ENCODE measurements around the gene SCUBE1.

The SCUBE1 gene

GRCh38 chr22:43227239-43227630 is 115.9 kb downstream of the SCUBE1 start:
- peaks cover 10% of the 10 kb centered on the region for H3K27me3 ChIP-seq (ENCODE audit: control insufficient read depth, insufficient read depth, low read length)
- no peaks in the 10 kb centered on the region for H3K9me3 ChIP-seq (ENCODE audit: control insufficient read depth, insufficient read depth, low read depth, low read length)
- no peaks in the 10 kb centered on the region for H3K36me3 ChIP-seq (ENCODE audit: control insufficient read depth, insufficient read depth, low read length)
- peaks cover 24% of the 10 kb centered on the region for H3K4me1 ChIP-seq (ENCODE audit: control insufficient read depth, insufficient read depth, low read length)
- no peak overlapping the region for H3K9ac ChIP-seq (ENCODE audit: low read length)
- no peak overlapping the region for H3K27ac ChIP-seq (ENCODE audit: low read depth, low read length)
- H3K4me3 ChIP-seq (ENCODE audit: low read depth, low read length) = no peak overlapping the region

GRCh38 chr22:43226377-43227238 is 116.6 kb downstream of the SCUBE1 start:
- Histone ChIP-seq H3K4me1 (ENCODE audit: control insufficient read depth, insufficient read depth, low read length) (peaks cover 24% of the 10 kb centered on the region), H3K9ac (ENCODE audit: low read length) (no peak overlapping the region), H3K9me3 (ENCODE audit: control insufficient read depth, insufficient read depth, low read depth, low read length) (no peaks in the 10 kb centered on the region), H3K27ac (ENCODE audit: low read depth, low read length) (no peak overlapping the region), H3K4me3 (ENCODE audit: low read depth, low read length) (no peak overlapping the region), H3K36me3 (ENCODE audit: control insufficient read depth, insufficient read depth, low read length) (no peaks in the 10 kb centered on the region), H3K27me3 (ENCODE audit: control insufficient read depth, insufficient read depth, low read length) (peaks cover 10% of the 10 kb centered on the region)

GRCh38 chr22:43225609-43226008 is 117.6 kb downstream of the SCUBE1 start:
- Histone ChIP-seq H3K36me3 (ENCODE audit: control insufficient read depth, insufficient read depth, low read length) (no peaks in the 10 kb centered on the region), H3K4me1 (ENCODE audit: control insufficient read depth, insufficient read depth, low read length) (peaks cover 24% of the 10 kb centered on the region), H3K9me3 (ENCODE audit: control insufficient read depth, insufficient read depth, low read depth, low read length) (no peaks in the 10 kb centered on the region), H3K27ac (ENCODE audit: low read depth, low read length) (no peak overlapping the region), H3K9ac (ENCODE audit: low read length) (no peak overlapping the region), H3K27me3 (ENCODE audit: control insufficient read depth, insufficient read depth, low read length) (peaks cover 10% of the 10 kb centered on the region), H3K4me3 (ENCODE audit: low read depth, low read length) (no peak overlapping the region)

DNA sequence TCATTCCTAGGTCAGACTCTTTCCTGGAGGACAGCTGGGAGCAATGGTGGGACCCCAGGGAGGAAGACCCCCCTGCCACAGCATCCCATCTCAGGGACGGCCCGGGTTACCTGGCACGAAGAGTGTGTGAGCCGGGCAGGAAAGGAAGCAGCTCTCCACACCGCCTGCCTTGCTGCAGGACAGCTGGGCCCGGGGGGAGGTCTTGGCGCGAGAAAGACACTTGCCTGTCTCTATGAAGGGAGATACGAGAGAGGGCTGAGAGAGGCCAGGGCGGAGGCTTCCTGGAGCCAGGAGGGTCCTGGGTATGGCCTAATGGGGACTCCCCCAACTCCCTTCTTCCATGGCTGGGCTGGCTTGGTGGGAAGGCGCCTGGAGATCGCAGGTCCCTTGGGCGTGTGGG is 120.2 kb downstream of the SCUBE1 start:
- no peak overlapping the region for H3K9ac ChIP-seq (ENCODE audit: low read length)
- H3K36me3 ChIP-seq (ENCODE audit: control insufficient read depth, insufficient read depth, low read length) = no peaks in the 10 kb centered on the region
- H3K4me1 ChIP-seq (ENCODE audit: control insufficient read depth, insufficient read depth, low read length) = peaks cover 21% of the 10 kb centered on the region
- H3K27me3 ChIP-seq (ENCODE audit: control insufficient read depth, insufficient read depth, low read length) = peaks cover 10% of the 10 kb centered on the region
- H3K4me3 ChIP-seq (ENCODE audit: low read depth, low read length) = no peak overlapping the region
- H3K9me3 ChIP-seq (ENCODE audit: control insufficient read depth, insufficient read depth, low read depth, low read length) = no peaks in the 10 kb centered on the region
- H3K27ac ChIP-seq (ENCODE audit: low read depth, low read length) = no peak overlapping the region

- H3K36me3 ChIP-seq (ENCODE audit: control insufficient read depth, insufficient read depth, low read length) = no peaks in the 10 kb centered on the region
- no peak overlapping the region for H3K4me3 ChIP-seq (ENCODE audit: low read depth, low read length)
- no peaks in the 10 kb centered on the region for H3K9me3 ChIP-seq (ENCODE audit: control insufficient read depth, insufficient read depth, low read depth, low read length)
- no peak overlapping the region for H3K9ac ChIP-seq (ENCODE audit: low read length)
- H3K4me1 ChIP-seq (ENCODE audit: control insufficient read depth, insufficient read depth, low read length) = peaks cover 23% of the 10 kb centered on the region
- H3K27ac ChIP-seq (ENCODE audit: low read depth, low read length) = no peak overlapping the region
- peaks cover 10% of the 10 kb centered on the region for H3K27me3 ChIP-seq (ENCODE audit: control insufficient read depth, insufficient read depth, low read length)
These were observed 120.9 kb downstream of the SCUBE1 start for GRCh38 chr22:43222262-43222661.

DNA sequence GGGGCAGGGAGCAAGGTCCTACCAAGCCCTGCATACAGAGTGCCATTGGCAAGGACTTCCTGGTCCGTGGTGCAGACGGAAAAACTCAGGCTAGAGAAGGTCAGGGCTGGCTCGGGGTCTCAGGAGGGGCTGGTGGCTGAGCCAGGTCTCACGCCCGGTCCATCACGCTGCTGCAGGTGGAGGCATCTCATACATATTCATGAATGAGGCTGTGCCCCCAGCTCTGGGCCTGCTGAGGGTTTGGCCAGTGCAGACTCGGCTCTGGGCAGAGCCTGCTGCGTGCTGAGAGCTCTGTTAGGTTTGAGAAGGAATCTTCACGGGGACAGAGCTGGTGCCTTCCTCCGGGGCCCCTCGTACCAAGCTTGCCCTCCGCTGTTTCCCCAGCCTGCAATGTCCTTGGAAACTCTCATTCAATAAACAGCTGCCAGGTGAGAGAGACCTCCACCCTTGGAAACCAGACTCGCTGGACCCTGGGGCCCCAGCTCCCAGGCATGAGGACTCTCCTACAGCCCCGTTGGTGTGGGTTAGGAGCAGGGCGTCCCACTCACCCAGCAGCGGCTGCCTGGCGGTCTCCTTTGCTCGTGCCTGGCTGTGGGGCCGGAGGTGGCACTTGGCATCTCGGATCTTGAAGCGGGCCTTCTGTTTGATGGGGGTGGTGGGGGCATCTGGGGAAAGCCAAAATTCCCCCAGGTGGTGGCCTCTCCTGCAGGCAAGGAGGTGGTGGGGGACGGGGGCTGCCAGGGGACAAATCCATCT is 122.4 kb downstream of the SCUBE1 start:
- Histone ChIP-seq H3K9ac (ENCODE audit: low read length) (no peak overlapping the region), H3K4me1 (ENCODE audit: control insufficient read depth, insufficient read depth, low read length) (peaks cover 13% of the 10 kb centered on the region), H3K27me3 (ENCODE audit: control insufficient read depth, insufficient read depth, low read length) (peaks cover 7% of the 10 kb centered on the region), H3K4me3 (ENCODE audit: low read depth, low read length) (no peak overlapping the region), H3K9me3 (ENCODE audit: control insufficient read depth, insufficient read depth, low read depth, low read length) (no peaks in the 10 kb centered on the region), H3K27ac (ENCODE audit: low read depth, low read length) (no peak overlapping the region), H3K36me3 (ENCODE audit: control insufficient read depth, insufficient read depth, low read length) (no peaks in the 10 kb centered on the region)

DNA sequence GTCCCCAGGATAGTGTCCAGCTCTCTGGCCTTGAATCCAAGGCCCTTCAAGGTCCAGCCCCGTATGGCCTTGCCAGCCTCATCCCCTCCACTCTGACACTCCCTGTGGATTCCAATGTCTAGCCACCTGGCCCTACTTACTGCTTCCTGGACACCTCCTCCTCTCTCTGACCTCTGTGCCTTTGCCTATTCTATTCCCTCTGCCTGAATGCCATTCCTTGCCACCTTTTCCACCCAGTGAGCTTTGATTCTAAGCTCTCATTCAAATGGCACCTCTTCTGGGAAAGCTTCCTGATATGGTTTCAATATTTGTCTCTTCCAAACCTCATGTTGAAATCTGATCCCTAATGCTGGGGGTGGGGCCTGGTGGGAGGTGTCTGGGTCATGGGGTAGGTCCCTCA is 124.4 kb downstream of the SCUBE1 start:
- H3K9me3 ChIP-seq (ENCODE audit: control insufficient read depth, insufficient read depth, low read depth, low read length) = no peaks in the 10 kb centered on the region
- H3K36me3 ChIP-seq (ENCODE audit: control insufficient read depth, insufficient read depth, low read length) = no peaks in the 10 kb centered on the region
- H3K9ac ChIP-seq (ENCODE audit: low read length) = no peak overlapping the region
- no peak overlapping the region for H3K4me3 ChIP-seq (ENCODE audit: low read depth, low read length)
- H3K27me3 ChIP-seq (ENCODE audit: control insufficient read depth, insufficient read depth, low read length) = no peaks in the 10 kb centered on the region; the same call in 1 of the 2 replicates
- H3K27ac ChIP-seq (ENCODE audit: low read depth, low read length) = no peak overlapping the region
- H3K4me1 ChIP-seq (ENCODE audit: control insufficient read depth, insufficient read depth, low read length) = peaks cover 11% of the 10 kb centered on the region

DNA sequence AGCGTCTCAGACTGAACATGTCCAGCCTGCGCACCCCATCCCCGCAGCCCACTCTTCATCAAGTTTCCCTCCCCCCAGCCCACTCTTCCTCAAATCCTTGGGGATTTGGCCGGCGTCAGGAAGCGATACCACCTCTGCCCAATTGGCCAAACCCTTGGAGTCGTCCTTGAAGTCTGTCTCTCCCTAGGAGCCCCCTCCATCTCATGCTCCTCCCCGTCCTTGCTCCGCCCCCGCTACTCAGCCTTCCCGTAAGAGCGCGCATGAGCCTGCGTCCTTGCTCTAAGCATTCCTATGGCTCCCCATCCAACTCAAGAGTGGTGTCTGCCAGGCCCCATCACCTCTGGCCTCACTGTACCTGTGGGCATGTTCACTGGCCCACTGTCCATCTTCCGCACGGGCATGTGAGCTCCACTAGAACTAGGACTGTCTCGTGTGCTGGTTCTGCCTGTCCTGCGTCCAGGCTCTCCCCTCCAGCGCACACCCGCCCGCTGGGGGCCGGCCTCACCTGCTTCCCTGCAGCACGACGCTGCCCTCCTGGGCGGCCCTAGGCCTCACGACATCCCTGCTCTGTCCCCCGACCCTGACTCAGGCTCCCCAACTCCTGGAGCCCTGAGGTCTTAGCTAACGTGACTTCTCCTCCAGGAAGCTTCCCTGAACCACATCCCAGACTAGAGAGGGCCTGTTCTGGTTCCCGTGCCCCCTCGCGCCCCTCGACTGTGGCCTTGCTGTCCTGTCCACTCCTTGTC is 125.7 kb downstream of the SCUBE1 start:
- Histone ChIP-seq H3K9ac (ENCODE audit: low read length) (no peak overlapping the region), H3K4me3 (ENCODE audit: low read depth, low read length) (no peak overlapping the region), H3K9me3 (ENCODE audit: control insufficient read depth, insufficient read depth, low read depth, low read length) (no peaks in the 10 kb centered on the region), H3K27me3 (ENCODE audit: control insufficient read depth, insufficient read depth, low read length) (no peaks in the 10 kb centered on the region; the same call in 1 of the 2 replicates), H3K4me1 (ENCODE audit: control insufficient read depth, insufficient read depth, low read length) (peaks cover 22% of the 10 kb centered on the region), H3K36me3 (ENCODE audit: control insufficient read depth, insufficient read depth, low read length) (no peaks in the 10 kb centered on the region), H3K27ac (ENCODE audit: low read depth, low read length) (no peak overlapping the region)

DNA sequence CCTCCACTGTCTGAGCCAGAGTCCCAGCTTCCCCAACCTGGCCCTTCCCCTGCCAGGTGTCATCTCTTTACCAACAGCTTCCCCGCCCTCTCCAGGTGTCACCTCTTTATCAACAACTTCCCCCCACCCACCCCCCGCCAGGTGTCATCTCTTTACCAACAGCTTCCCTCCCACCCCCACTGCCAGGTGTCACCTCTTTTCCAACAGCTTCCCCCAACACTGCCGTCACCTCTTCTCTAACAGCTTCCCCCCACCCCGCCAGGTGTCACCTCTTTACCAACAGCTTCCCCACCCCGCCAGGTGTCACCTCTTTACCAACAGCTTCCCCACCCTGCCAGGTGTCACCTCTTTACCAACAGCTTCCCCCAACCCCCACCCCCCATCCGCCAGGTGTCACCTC is 126.4 kb downstream of the SCUBE1 start:
- H3K36me3 ChIP-seq (ENCODE audit: control insufficient read depth, insufficient read depth, low read length) = no peaks in the 10 kb centered on the region
- H3K4me3 ChIP-seq (ENCODE audit: low read depth, low read length) = no peak overlapping the region
- peaks cover 22% of the 10 kb centered on the region for H3K4me1 ChIP-seq (ENCODE audit: control insufficient read depth, insufficient read depth, low read length)
- H3K9ac ChIP-seq (ENCODE audit: low read length) = no peak overlapping the region
- no peaks in the 10 kb centered on the region; the same call in 1 of the 2 replicates for H3K27me3 ChIP-seq (ENCODE audit: control insufficient read depth, insufficient read depth, low read length)
- H3K9me3 ChIP-seq (ENCODE audit: control insufficient read depth, insufficient read depth, low read depth, low read length) = no peaks in the 10 kb centered on the region
- H3K27ac ChIP-seq (ENCODE audit: low read depth, low read length) = no peak overlapping the region

GRCh38 chr22:43213962-43214361 is 129.2 kb downstream of the SCUBE1 start:
- Histone ChIP-seq H3K4me1 (ENCODE audit: control insufficient read depth, insufficient read depth, low read length) (peaks cover 19% of the 10 kb centered on the region), H3K9ac (ENCODE audit: low read length) (no peak overlapping the region), H3K9me3 (ENCODE audit: control insufficient read depth, insufficient read depth, low read depth, low read length) (no peaks in the 10 kb centered on the region), H3K27me3 (ENCODE audit: control insufficient read depth, insufficient read depth, low read length) (no peaks in the 10 kb centered on the region; the same call in 1 of the 2 replicates), H3K27ac (ENCODE audit: low read depth, low read length) (no peak overlapping the region), H3K36me3 (ENCODE audit: control insufficient read depth, insufficient read depth, low read length) (no peaks in the 10 kb centered on the region), H3K4me3 (ENCODE audit: low read depth, low read length) (no peak overlapping the region)
